Right ventricle myocardium inferior (tissue), 1 donor: Measurements from ENCODE around the gene PLA2R1. TPM values are rescaled to one million over a fixed set of nuclear protein-coding genes. Genes with fewer than 3 reads are reported as not detected.
A peak's percentile ranks its signal among the peaks of the same experiment; 100 is the strongest.
"Not testable (repeated sequence)": the region's sequence is repeated elsewhere in the genome, so short reads cannot be mapped to it uniquely, and the experiment has no call there.

Experiments used
- ATAC-seq: fragments of 200-7000 bp; cut with Tn5 transposase; one replicate; pipeline ENCODE4 v1.9.1; 2020; ENCODE audit warnings: mild to moderate bottlenecking, moderate library complexity
- DNase-seq: peaks from one replicate; pipeline ENCODE4 v3.0.0; 2021; ENCODE audit errors: missing footprints
- intact Hi-C: fragments of 100-400 bp; cut with DNase I; formaldehyde crosslinking; loops from one replicate; pipeline ENCODE4 v1.11.0; 2022
- total RNA-seq: library from RNA; stranded (reverse); fragmentation: NEBNext Ultra II Directional; extraction: Animal tissue kit (Norgen Biotek cat#: 25700); gene quantifications from one replicate; pipeline ENCODE4 v1.2.1, GENCODE V29; 2021
- donor health status: DM: no; HTN: yes; CAD: no; lungs with severe emphysema.

Gene PLA2R1
- total RNA-seq, 1 donor from 2014 or later = 3.4 TPM

DNA sequence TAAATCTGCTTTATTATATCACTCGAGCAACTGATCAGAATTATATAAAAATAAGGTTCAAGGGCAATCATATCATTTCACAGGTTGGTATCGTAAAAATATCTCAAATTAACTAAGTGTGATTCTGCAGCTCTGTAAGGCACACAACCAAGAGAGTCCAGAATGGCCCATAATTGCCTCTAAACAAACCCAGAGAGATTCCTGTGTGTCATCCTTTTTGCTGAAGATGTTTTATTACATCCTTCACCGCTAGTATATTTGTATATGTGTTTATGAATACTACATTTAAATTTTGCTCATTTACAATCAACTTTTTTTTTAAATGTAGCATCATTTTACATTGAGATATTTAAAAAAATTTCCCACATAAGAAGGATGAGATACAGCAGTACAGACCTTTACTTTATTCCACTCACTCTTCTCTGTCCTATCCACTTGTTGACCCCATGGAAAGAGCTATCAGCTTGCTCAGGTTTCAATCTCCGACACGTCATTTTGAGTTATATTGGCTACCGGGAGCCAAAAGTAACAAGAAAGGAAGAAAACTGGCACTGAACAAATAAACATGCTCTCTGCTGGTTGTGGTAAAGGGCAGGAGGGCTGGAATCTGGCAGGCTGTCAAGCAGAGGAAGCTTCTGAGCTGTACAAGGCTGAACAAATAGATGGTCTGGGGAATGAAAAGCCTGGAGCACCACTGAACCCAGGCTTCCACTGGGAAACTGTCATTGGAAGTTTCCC, 23.1 kb downstream of the PLA2R1 start:
- no peak for DNase-seq
- ATAC-seq = peak; percentile 61
- intact Hi-C loops = no loop called here

DNA sequence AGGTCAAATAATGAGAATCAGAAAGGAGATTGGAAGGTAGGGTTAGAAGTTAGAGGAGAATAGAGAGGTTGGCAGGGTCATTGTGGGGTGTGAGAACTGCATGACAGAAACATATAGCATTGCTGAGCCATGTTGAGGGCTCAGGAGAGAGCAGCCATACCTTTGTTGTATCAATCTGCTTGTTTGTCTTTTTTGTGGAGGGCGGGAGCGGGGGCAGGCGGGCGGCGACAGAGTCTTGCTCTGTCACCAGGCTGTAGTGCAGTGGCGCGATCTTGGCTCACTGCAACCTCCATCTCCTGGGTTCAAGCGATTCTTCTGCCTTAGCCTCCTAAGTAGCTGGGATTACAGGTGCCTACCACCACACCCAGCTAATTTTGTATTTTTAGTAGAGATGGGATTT, 23.8 kb downstream of the PLA2R1 start:
- not testable (repeated sequence) for ATAC-seq, DNase-seq
- intact Hi-C loops = loop anchor here (1.0 kb wide), 1 partner anchor 22 kb away; no protein-coding TSS in a partner anchor

DNA sequence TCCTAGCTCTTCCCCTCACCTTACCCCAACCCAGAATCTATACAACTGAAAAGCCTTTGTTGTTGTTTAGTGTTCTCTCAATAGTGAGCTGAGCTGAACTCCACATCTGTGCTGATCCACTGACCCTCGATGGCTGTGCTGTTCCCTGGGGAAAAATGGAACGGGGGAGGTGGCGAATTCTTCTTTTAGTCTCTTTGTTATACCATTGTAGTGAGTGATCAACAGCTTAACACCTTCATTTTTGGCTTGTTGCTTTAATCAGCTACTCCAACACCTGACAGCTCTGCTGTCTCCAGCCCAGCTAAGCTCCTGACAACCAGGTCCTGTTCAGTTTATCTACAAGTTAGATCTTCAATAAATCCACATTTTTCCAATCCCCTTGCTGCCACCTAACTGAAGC, 25.7 kb downstream of the PLA2R1 start:
- DNase-seq = no peak
- ATAC-seq = no peak
- intact Hi-C loops = no loop called here

DNA sequence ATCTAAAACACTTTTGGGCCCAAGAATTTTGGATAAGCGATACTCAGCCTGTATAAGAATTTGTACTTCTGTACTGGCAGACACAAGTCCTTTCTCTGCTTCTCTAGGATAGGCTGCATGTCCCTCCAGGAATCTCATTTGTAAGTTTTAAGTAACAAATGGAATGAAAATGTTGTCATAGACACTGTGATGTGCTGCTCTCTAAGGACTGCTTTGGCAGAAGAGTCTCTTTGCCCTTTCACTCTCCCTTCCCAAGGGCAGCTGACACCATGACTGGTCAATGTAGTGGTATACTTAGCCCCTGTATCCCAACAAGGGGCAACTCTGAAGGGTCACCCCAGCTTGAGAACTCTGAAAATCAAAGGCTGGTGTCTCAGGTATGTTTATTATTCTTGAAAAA, 27.3 kb downstream of the PLA2R1 start:
- DNase-seq (no peak), ATAC-seq (no peak)
- intact Hi-C loops = no loop called here

DNA sequence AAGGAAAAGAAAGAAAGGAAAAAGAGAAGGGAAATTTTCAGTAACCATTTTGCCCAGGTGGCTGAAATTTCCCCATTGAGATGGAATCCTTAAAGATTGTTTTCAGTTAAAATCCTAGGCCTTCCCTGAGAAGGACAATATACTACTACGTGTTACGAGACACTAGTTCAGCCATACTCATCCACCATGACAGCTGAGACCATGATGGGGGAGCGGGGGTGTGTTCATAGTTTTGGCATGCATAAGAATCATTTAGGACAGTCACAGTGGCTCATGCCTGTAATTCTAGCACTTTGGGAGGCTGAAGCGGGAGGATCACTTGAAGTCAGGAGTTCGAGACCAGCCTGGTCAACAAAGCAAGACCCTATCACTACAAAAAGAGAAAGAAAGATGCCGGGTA, 28.0 kb downstream of the PLA2R1 start:
- DNase-seq (no peak), ATAC-seq (no peak)
- intact Hi-C loops = no loop called here

DNA sequence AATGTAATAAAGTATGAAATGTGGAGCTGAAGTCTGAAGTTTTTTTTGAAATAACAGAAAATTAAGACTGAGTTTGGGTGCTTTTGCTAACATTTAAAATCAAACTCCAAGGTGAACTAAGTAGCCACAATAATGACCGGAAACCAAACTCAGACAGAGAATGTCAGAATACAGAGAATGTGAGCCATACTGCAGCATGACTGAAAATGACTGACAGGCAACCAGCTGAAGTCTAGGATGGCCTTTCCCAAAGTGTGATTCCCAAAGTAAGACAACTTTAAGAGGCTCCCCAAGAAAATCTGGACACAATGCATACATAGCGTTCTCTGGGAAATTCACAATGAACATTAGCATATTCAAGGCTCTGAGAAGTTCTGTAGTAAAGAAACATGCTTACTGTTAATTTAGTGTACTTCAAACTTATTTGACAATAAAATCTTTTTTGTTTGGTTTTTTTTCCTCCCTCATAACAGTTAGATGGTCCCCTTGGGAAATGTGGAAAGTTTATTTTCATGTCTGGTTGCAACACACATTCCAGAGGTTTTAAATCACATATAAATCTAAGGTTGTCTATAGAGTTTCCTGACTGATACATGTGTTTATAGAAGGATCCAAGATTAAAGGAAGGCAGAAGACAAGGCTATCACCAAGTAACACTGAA, 28.6 kb downstream of the PLA2R1 start:
- ATAC-seq (no peak), DNase-seq (no peak)
- intact Hi-C loops = no loop called here

DNA sequence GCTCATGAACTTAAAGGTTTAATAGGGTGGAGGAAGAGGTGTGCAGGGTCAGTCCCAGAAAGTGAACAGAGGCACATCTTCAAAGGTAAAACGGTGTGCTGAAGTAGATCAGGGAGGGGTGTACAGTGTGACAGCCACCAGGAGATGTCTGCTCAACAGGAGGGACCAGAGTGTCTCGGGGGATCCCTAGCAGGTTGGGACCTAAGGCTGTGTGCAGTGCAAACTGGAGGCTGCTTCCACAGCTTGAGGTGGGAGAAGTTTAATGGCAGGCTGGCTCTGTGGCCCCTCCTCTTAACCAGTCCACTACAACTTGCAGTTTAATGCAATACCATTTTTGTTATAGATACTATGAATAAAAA, 33.2 kb downstream of the PLA2R1 start:
- no peak for DNase-seq
- intact Hi-C loops = no loop called here
- ATAC-seq = no peak

DNA sequence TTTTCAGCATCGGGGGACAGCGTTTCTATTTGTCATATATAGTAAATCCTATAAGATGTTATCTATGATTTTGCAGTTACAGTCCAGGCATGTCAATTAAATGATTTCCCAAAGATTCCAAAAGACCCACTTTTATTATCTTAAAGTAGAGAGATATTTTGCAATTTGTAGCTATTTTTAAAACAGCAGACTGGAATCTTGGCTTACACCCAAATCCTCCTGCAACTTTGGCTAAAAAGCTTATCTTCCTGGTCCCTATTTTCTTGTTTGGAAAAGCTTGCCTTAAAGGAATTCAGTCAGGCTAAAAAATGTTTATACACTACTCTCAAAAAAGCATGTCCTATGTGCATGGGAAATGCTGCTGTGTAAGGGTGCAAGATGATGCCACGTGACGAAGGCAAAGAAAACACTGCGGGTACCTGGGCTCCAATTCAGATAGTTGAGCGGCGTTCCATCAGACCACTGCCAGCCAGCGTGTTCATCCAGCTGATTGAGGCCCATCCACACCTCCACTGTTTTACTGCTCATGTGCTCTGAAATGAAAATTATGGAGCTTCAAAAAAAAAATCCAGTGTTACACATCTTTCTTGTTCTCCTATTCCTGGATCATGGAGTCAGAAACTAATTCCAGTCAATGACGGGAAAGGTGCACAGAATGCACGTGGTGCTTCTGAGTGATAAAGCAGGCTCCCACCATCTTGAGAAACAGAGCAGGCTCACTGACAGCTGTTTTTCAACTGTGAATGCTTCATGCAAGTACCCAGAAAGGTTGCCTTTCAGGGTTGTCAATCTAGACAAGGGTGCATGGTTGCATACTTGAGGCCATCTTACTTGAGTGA, 33.8 kb downstream of the PLA2R1 start:
- ATAC-seq (peak; percentile 44), DNase-seq (no peak)
- intact Hi-C loops = no loop called here

DNA sequence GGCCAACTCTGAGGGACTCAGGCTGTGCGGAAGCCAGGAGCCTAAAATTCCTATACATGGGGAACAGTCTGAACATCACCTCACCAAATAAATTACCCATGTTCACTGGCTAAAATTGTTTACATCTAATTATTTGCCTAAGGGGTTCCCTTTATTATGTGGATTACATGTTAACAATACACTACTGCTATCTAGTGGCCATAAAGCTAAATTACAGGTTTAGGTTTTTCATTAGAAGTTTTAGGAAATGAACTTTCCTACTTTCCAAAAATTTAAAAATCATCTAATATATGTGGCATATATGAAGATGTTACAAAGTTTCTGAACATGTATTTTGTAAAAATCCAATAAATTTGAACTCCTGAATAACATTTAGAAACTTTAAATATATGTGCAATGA, 40.3 kb downstream of the PLA2R1 start:
- intact Hi-C loops = no loop called here
- DNase-seq (no peak), ATAC-seq (no peak)

DNA sequence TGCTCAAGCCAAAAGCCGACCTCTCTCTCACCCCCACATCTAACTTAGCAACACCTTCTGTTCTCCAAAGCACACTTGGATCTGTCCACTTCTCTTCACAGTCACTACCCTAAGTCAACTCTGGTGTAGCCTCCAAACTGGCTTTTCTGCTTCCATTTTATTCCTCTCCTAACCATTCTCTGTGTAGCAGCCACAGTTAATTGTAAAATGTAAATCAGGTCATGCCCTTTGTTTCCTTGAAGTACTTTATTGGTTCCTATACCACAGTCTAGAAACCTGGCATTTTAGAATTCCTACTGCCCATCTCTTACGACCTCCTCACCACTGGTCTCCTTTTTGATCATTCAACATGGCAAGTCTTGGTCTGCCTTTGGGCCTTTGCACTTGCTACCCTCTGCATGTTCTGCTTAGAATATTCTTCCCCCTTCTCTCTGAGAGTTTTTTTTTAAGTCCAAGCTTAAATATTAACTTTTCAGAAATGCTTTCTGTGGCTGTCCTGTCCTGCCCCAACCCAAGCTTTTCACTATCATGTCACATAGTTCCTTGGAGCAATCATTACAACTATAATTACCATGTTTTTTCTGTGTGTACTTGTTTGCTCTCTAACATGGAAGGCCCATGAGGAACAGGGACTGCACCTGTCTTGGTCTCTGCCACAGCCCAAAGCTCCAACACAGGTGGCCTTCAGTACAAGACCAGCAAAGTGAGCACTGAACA, 42.9 kb downstream of the PLA2R1 start:
- DNase-seq (no peak), ATAC-seq (no peak)
- intact Hi-C loops = no loop called here

DNA sequence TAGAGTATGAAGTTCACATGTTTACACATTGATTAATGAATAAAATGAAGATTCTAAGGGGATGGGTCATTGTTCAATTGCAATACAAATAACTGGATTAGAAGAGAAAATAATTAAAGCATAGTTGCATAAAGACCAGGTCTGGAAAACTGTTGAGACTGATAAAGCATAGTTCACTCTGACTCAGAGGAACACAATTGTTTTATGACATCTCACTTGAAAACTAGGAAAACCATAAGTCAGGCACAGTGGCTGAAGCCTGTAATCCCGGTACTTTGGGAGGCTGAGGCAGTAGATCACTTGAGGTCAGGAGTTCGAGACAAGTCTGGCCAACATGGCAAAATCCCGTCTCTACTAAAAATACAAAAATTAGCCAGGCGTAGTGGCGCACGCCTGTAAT, 46.7 kb downstream of the PLA2R1 start:
- DNase-seq (no peak), ATAC-seq (no peak)
- intact Hi-C loops = no loop called here

DNA sequence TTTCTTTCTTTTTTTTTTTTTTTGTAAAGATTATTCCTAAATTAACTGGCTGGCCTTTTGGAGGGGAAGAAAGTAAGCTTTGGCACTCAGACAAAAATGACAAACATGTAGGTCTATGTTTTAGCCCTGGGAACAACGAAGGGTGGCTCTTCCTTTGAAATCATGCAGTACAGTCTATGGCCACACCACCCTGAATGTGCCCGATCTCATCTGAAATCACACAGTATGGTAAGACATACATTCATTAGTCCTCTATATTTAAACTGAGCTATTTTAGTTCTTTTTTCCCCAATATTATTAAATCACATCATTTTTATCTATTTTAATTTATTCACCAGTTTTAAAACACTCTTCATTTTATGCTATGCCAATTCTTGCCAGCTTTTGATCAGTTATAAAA, 48.2 kb downstream of the PLA2R1 start:
- DNase-seq = no peak
- ATAC-seq = no peak
- intact Hi-C loops = no loop called here

DNA sequence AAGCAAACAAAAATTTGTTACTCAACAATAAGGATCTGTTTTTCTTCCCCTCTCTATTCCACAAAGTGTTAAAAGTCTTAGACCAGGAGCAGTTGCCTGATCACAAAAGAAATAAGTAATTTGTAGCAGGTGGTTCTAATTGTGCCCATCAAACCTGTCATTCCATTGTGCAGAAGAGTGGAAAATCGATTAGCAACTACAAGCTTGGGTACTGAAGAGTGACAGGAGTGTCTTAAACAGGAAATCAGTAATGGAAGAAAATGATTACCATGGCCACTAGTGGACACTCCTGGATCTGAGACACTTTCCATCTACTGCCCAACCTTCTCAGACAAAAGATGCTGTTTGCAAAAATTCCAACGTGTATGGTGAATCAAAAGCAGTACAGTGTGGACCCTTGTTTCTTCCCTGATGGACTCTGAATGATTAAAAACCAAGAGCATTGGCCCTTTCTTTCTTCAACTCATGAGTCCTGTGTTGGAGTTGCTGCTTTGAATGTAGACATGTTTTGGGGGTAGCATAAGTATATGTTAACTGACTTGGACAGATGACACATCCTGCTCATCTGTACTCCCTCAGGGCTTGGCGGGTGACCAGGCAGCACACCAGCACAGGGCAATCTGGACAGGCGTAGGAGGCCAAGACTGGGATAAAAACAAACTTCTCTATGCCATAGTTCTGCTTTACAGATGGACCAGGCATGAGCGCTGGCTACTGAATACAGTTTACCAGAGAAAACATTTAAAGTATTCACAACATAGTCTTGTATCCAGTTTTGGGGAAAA, 51.9 kb downstream of the PLA2R1 start:
- intact Hi-C loops = no loop called here
- DNase-seq (no peak), ATAC-seq (no peak)

DNA sequence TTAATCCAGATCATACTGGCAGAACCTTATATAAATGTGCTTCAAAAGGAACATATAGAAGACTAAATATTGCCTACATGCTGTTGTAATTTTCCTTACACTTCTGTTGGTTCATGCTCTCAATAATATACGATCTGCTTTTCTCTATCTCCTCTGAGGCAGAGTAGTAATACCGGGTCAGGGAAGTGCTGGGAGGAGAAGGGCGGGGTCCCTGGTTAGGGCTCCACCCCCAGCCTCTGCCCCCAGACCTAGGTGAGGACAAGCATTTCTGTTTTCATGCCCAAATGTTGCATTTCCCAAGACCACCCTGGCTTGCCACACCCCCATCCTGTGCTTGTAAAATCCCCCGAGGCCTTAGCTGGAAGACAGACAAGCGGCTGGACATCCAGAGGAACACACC, 55.3 kb downstream of the PLA2R1 start:
- ATAC-seq = no peak
- intact Hi-C loops = no loop called here

DNA sequence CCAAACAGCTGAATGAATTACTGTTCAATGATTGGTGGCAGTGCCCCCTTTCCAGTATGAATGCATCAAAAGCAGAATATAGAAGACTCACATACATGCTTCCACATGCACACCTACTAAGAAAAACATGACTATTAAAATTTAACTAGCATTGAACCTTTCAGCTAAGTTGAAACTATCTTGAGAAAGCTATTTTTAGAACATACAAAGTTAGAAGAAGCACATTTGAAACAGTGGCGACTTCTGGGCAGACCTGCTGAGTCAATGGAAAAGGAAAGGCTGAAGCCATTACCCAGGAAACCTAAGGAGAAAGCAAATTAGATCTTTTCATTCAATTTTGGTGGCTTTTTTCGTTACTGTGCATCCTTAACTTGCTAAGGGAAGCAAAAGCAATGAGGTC, 55.9 kb downstream of the PLA2R1 start:
- no peak for ATAC-seq
- intact Hi-C loops = no loop called here
- no peak for DNase-seq

More for the DNA sequence above, 55.3 kb downstream of the PLA2R1 start:
- no peak for DNase-seq

DNA sequence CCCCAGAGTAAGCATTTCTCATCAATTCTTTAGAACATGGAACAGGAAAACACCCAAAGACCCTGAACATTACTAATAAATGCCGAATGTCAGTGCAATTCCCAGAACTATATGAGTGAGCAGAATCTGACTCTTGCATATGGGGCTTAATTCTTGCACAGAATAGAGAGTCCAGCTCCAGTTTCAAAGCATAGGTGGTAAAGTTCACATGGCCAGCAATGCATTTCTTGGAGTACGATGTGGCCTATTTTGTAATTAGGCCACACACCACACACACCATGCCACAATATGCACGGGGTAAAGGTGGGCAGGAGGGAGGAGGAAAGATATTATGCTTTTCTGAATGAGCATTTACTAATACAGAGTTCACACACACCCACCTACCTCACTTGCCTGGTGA, 56.5 kb downstream of the PLA2R1 start:
- DNase-seq = no peak
- ATAC-seq = no peak
- intact Hi-C loops = no loop called here

DNA sequence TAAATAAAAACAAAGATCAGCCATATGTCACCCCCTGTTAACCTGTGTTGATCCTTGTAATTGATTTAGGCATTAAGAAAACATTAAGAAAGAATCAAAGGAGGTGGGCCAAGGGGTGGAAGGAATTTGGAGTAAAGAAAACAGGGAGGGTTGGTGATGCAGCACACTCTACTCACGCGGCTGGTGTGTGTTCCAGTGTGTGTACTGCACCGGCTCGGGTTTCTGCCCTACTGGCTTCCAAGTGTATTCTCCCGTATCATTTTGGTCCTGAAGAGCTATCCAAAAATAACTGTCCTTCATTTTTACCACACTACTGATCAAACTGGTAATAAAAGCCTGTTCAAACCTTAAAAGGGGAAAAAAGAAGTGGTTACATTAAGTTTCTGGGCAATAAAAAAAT, 56.9 kb downstream of the PLA2R1 start:
- no peak for DNase-seq
- intact Hi-C loops = no loop called here
- ATAC-seq = no peak

DNA sequence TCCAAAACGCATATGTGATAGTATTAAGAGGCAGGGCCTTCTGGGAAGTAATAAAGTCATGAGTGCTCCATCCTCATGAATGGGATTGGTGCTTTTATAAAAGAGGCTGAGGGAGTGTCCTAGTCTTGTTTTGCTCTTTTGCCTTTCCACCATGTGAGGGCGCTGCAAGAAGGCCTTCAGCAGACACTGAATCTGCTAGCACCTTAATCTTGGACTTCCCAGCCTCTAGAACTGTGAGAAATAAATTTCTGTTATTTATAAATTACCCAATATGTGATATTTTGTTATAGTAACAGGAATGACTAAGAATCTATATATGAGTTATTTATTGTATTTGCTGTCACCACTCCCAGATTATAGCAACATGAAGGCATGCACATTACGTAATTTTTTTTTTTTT, 63.5 kb downstream of the PLA2R1 start:
- ATAC-seq = no peak
- no peak for DNase-seq
- intact Hi-C loops = no loop called here

DNA sequence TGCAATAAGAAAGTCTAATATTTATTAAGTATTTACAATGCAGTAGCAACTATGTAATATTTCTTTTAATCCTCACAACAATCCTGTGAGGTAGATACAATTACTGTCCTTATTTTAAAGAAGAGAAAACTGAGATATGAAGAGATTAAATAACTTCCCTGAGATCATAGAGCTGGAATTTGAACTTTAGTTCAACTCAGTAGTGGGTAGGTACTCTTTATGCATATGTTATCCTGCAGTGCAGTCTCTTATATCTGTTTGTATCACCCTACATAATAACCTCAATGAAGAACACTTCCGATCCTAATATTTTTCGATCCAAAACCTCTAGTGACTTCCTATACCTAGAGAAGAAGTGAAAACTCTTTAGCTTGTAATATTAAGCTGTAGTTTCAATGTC, 64.2 kb downstream of the PLA2R1 start:
- DNase-seq = no peak
- intact Hi-C loops = no loop called here
- no peak for ATAC-seq
